HG03565 (cell line): ENCODE data around the gene UHRF1.
"Not testable (repeated sequence)": the region's sequence is repeated elsewhere in the genome, so short reads cannot be mapped to it uniquely, and the experiment has no call there.

Experiments
- ATAC-seq: cut with Tn5 transposase; IDR thresholded peaks from one replicate; pipeline ENCODE4 v1.9.1; 2021; ENCODE audit warnings: mild to moderate bottlenecking, moderate library complexity; ENCODE audit not compliant: unreplicated experiment

Gene UHRF1

GRCh38 chr19:4933528-4933927 lies 24.2 kb downstream of the UHRF1 start:
- ATAC-seq, result no peak

- ATAC-seq, result no peak
Observed at GRCh38 chr19:4935444-4935843, 26.1 kb downstream of the UHRF1 start.

- ATAC-seq, result no peak
Observed at GRCh38 chr19:4937060-4937459, 27.8 kb downstream of the UHRF1 start.

- not testable (repeated sequence) for ATAC-seq
Observed at GRCh38 chr19:4938461-4938860, 29.2 kb downstream of the UHRF1 start.

- no peak for ATAC-seq
Observed at GRCh38 chr19:4939466-4939865, 30.2 kb downstream of the UHRF1 start.

- ATAC-seq, result not testable (repeated sequence)
Observed at GRCh38 chr19:4941638-4942169, 32.4 kb downstream of the UHRF1 start.

GRCh38 chr19:4950650-4951049 lies 41.3 kb downstream of the UHRF1 start:
- ATAC-seq, result not testable (repeated sequence)

GRCh38 chr19:4951656-4952055 lies 42.4 kb downstream of the UHRF1 start:
- ATAC-seq, result no peak

GRCh38 chr19:4952945-4953344 lies 43.6 kb downstream of the UHRF1 start:
- no peak for ATAC-seq

- not testable (repeated sequence) for ATAC-seq
Observed at GRCh38 chr19:4954320-4955149, 45.2 kb downstream of the UHRF1 start.

GRCh38 chr19:4955274-4955673 lies 46.0 kb downstream of the UHRF1 start:
- no peak for ATAC-seq

- ATAC-seq, result no peak
Observed at GRCh38 chr19:4957981-4958380, 48.7 kb downstream of the UHRF1 start.

- no peak for ATAC-seq
Observed at GRCh38 chr19:4962085-4962619, 52.9 kb downstream of the UHRF1 start.

- ATAC-seq, result no peak
Observed at GRCh38 chr19:4965061-4965460, 55.8 kb downstream of the UHRF1 start.

GRCh38 chr19:4966591-4966990 lies 57.3 kb downstream of the UHRF1 start:
- no peak for ATAC-seq

GRCh38 chr19:4967738-4968461 lies 58.6 kb downstream of the UHRF1 start:
- ATAC-seq, result no peak

GRCh38 chr19:4968462-4969291 lies 59.4 kb downstream of the UHRF1 start, which contains the start of gene KDM4B:
TSS of gene KDM4B (plus strand) at chr19:4969113. CDS start at chr19:5032891, 63,778 bp downstream.
- peak; percentile 81 for ATAC-seq

GRCh38 chr19:4969292-4969771 lies 60.0 kb downstream of the UHRF1 start:
- peak; percentile 4 for ATAC-seq

GRCh38 chr19:4969772-4970531 lies 60.7 kb downstream of the UHRF1 start:
- no peak for ATAC-seq
